GM12892 (cell line): Measurements from ENCODE around the gene GPR55.
A peak's percentile ranks its signal among the peaks of the same experiment; 100 is the strongest.

Experiments used
- DNase-seq: peaks from one replicate; pipeline ENCODE4 v3.0.0; 2011; ENCODE audit not compliant: insufficient read length
- FAIRE-seq: peaks from 2 replicates; lab custom pipeline; 2011; peaks lifted over from hg19 to GRCh38; lab: Jason Lieb, UNC
- POLR2A ChIP-seq: IDR thresholded peaks from 2 replicates; pipeline ENCODE4 v1.6.1; 2011; ENCODE audit warnings: low read depth, low read length, control low read depth
- POLR2AphosphoS5 ChIP-seq: IDR thresholded peaks from 2 replicates; pipeline ENCODE4 v1.6.1; 2011; ENCODE audit warnings: low read depth, low read length, control low read depth
- TAF1 ChIP-seq: IDR thresholded peaks from 2 replicates; pipeline ENCODE4 v1.6.1; 2011; ENCODE audit warnings: low read depth, mild to moderate bottlenecking, control low read depth, low read length, borderline replicate concordance

Gene GPR55

GRCh38 chr2:230958820-230959756, 34.0 kb upstream of the GPR55 start:
- TF ChIP-seq POLR2AphosphoS5 (no peak), TAF1 (no peak), POLR2A (no peak)
- DNase-seq (no peak), FAIRE-seq (peak; percentile 67)

GRCh38 chr2:230957756-230958391, 32.8 kb upstream of the GPR55 start:
- no peak for TF ChIP-seq TAF1
- TF ChIP-seq POLR2A: no peak
- no peak; the same call in 1 of the 2 replicates for TF ChIP-seq POLR2AphosphoS5
- FAIRE-seq: peak; percentile 42
- DNase-seq: no peak

- FAIRE-seq (peak; percentile 99), DNase-seq (no peak)
- peak; percentile 95 for TF ChIP-seq POLR2AphosphoS5
- peak; percentile 92 for TF ChIP-seq POLR2A
- peak; percentile 83; the same call in 1 of the 2 replicates for TF ChIP-seq TAF1
Observed at GRCh38 chr2:230956827-230957755, 32.0 kb upstream of the GPR55 start.

GRCh38 chr2:230955163-230955737, 30.2 kb upstream of the GPR55 start:
- TF ChIP-seq POLR2AphosphoS5 (no peak), TAF1 (no peak), POLR2A (no peak)
- FAIRE-seq: peak; percentile 91
- DNase-seq: no peak

- TF ChIP-seq TAF1: no peak
- no peak for TF ChIP-seq POLR2A
- no peak for TF ChIP-seq POLR2AphosphoS5
- FAIRE-seq (peak; percentile 33), DNase-seq (no peak)
Observed at GRCh38 chr2:230954746-230955145, 29.7 kb upstream of the GPR55 start.

- DNase-seq: no peak
- FAIRE-seq: peak; percentile 95
- peak; percentile 77 for TF ChIP-seq POLR2A
- peak; percentile 82 for TF ChIP-seq POLR2AphosphoS5
- 0 out of 2 replicates have a peak, but pooled peaks have one; percentile 51 for TF ChIP-seq TAF1
Observed at GRCh38 chr2:230953845-230954244, 28.8 kb upstream of the GPR55 start.

- DNase-seq (no peak), FAIRE-seq (peak; percentile 53)
- TF ChIP-seq POLR2A (no peak), POLR2AphosphoS5 (no peak), TAF1 (no peak)
Observed at GRCh38 chr2:230952226-230952956, 27.3 kb upstream of the GPR55 start.

- peak; percentile 14 for FAIRE-seq
- TF ChIP-seq POLR2A (no peak), TAF1 (no peak), POLR2AphosphoS5 (no peak)
- no peak for DNase-seq
Observed at GRCh38 chr2:230951396-230951795, 26.4 kb upstream of the GPR55 start.

GRCh38 chr2:230950874-230951339, 25.9 kb upstream of the GPR55 start:
- TF ChIP-seq POLR2A (peak; percentile 88), POLR2AphosphoS5 (peak; percentile 89), TAF1 (no peak)
- DNase-seq (no peak), FAIRE-seq (no peak)
